Posterior cingulate gyrus (tissue), 11 donors: ENCODE measurements around the gene TTC31.
A peak's percentile ranks its signal among the peaks of the same experiment; 100 is the strongest.

ENCODE experiments used
- DNase-seq, 10 donors: peaks; one replicate each; pipeline versions ENCODE4 v3.0.0 to v3.0.0-alpha.2; 2020 to 2021; ENCODE audit warnings: mixed read lengths in 3 of 10
- intact Hi-C: fragments of 100-400 bp; cut with DNase I; formaldehyde crosslinking; loops from one replicate; pipeline ENCODE4 v1.15.1; 2023

Gene TTC31

GRCh38 chr2:74536166-74536950, 53.5 kb downstream of the TTC31 start:
- DNase-seq, result peak in 1 of 10 donors; percentile 70
- intact Hi-C loops, result loop anchor here (10.0 kb wide), 1 partner anchor 118 kb away; the partner anchor contains the start of gene SEMA4F

- intact Hi-C loops, result loop anchor here (10.0 kb wide), 1 partner anchor 118 kb away; the partner anchor contains the start of gene SEMA4F
- DNase-seq, result no peak
These were observed 54.3 kb downstream of the TTC31 start for GRCh38 chr2:74537140-74537539.

- DNase-seq, result peak in 1 of 10 donors; percentile 66
- intact Hi-C loops, result loop anchor here (10.0 kb wide), 1 partner anchor 116 kb away; the partner anchor contains the start of gene SEMA4F
These were observed 56.0 kb downstream of the TTC31 start for GRCh38 chr2:74538881-74539339.

- no peak for DNase-seq
- intact Hi-C loops, result no loop called here
These were observed 57.4 kb downstream of the TTC31 start for GRCh38 chr2:74540291-74540690.

- no peak for DNase-seq
- intact Hi-C loops, result no loop called here
These were observed 60.1 kb downstream of the TTC31 start for GRCh38 chr2:74542978-74543377.
